ENCODE measurements around the gene PROCR.
"Not testable (repeated sequence)": the region's sequence is repeated elsewhere in the genome, so short reads cannot be mapped to it uniquely, and the experiment has no call there.

Gene PROCR

DNA sequence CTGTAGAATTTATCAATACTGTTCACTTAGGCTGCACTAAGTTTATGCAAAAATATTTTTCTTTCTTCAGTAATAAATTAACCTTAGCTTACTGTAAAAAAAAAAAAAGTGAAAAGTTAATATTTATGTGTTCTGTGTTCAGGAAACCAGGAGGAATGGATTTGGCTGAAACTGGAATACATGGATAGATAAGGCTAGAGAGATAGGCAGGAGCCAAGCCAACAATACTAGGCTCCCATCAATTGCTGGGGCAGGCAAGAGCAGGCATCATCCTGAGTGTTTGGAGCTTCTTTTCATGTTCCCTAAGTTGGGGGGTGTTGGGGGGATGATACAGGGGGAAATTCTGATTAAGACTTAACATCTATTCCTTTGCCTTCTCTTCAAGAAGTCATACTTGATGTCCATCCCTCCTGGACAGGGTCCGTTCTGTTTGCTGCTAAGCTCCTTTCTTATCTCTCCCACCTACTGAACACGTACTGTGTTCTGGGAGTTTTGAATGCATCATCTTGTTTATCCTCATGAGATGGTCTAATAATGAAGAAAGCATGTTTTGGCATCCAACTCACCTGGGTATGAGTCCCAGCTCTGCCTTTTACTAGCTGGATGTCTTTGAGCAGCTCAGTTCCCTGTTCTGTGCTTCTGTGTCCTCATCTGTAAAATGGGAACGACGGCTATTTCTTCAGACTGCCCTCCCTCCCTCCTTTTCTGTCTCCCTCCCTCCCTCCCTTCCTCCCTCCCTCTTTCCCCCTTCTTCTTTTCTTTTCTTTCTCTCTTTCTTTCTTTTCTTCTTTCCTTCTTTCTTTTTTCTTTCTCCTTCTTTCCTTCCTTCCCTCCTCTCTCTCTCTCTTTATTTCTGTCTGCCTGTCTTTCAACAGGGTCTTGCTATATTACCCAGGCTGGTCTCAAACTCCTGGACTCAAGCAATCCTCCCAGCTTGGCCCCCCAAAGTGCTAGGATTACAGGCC is 6.4 kb upstream of the PROCR start:
- no peak for DNase-seq

DNA sequence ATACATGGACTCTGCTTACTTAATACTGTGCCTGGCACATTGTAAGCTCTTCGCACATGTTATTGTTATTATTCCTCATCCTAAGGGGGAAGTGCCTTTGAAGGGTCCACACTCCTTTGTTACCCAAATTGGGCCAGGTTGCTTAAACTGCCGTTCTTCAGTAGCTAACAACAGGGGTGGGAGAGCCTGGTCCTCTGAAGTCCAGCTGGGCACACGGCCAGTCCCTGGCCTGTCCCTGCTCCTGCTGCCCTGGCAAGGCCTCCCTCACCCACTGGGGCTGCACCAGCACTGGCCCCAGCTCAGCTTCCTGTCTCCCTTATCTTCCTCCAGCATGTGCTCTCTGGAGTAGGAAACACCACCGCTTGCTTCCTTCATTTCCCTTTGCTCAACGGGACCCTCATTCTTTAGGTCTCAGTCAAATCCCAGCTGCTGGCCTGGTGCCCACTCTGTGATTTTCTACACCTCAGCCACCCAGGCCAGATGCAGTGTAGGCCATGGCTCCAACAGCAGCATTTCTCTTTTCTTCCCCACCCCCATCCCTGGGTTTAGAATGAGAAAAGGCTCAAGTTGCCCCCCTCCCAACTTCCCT is 5.5 kb upstream of the PROCR start:
- no peak for DNase-seq

GRCh38 chr20:35167787-35168186 is 4.1 kb upstream of the PROCR start:
- DNase-seq: no peak

GRCh38 chr20:35168701-35169409 is 3.0 kb upstream of the PROCR start:
- not testable (repeated sequence) for DNase-seq

DNA sequence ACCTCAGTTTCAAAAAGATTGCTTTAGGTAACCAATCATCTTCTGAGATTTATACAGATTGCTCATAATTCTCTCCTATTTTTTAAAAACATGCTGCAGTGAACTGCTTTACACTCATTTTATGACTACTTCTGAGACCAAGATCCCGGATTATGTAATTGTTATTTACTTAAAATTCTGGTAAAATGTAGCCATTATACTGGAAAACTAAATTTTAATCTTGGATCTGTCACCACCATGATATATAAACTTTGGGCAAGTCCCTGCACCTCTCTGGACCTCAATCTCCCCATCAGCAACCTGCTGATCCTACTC is 477 bp upstream of the PROCR start:
- no peak for DNase-seq

DNA sequence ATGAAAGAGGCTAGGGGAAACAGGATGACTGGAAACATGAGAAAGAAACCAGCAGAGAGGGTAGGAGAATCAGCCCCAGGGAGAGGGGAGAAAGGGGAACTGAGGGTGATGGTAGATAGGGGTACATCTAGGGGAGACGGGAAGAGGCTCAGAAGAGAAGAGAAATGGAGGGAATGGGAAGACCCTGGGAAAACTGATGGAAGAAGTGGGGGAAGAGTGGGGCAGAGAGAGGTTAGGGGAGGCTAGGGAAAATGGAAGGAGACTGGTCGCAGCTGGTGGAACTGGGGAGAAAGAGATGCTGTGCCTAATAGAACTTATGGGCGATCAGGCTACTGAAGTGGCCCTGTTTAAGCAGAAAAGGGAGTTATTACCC is 548 bp downstream of the PROCR start:
- DNase-seq: no peak

- DNase-seq: no peak
Measured at GRCh38 chr20:35173576-35174192, 1.8 kb downstream of the PROCR start.

- DNase-seq: no peak
Measured at GRCh38 chr20:35174458-35175216, 2.8 kb downstream of the PROCR start.

DNA sequence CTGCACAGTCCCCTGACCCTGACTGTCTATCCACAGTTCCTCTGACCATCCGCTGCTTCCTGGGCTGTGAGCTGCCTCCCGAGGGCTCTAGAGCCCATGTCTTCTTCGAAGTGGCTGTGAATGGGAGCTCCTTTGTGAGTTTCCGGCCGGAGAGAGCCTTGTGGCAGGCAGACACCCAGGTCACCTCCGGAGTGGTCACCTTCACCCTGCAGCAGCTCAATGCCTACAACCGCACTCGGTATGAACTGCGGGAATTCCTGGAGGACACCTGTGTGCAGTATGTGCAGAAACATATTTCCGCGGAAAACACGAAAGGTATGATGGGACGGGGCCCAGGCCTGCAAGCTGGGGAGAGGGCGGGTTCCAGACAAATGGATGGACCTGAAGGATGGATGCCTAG is 4.3 kb downstream of the PROCR start:
- DNase-seq: no peak

- no peak for DNase-seq
Measured at GRCh38 chr20:35179292-35180212, 7.7 kb downstream of the PROCR start.

- no peak for DNase-seq
Measured at GRCh38 chr20:35180266-35180665, 8.4 kb downstream of the PROCR start.

- no peak for DNase-seq
Measured at GRCh38 chr20:35181731-35182130, 9.9 kb downstream of the PROCR start.

- DNase-seq: not testable (repeated sequence)
Measured at GRCh38 chr20:35186691-35187289, 14.9 kb downstream of the PROCR start.

DNA sequence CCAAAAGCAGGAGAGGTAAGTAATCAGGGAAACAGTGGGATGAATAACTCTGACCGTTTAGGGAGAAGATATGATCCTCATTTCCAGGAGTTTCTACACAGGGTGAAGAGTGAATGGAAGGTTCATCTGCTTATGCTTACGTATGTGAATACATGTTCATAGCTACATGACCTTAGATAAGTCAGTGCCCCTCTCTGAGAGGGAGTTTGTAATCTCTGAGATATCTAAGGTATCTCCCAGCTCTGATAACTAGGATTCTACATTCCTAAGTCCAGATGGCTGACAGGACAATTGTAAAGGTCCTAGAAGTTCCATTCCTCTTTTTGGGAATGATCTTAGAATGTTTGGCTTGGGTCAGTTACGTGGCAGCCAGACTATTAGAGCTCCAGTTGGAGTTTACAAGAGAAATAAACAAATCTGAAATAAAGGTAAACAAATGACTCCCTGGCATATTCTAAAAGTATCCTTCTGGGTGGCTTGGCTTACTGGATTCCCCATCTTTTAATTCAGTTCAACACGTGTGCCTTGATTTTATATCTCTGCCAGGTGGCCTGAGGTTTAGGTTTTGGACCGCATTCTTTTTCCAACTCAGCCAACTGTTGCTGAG is 15.8 kb downstream of the PROCR start:
- DNase-seq: no peak

- DNase-seq: not testable (repeated sequence)
Measured at GRCh38 chr20:35189223-35189622, 17.4 kb downstream of the PROCR start.

DNA sequence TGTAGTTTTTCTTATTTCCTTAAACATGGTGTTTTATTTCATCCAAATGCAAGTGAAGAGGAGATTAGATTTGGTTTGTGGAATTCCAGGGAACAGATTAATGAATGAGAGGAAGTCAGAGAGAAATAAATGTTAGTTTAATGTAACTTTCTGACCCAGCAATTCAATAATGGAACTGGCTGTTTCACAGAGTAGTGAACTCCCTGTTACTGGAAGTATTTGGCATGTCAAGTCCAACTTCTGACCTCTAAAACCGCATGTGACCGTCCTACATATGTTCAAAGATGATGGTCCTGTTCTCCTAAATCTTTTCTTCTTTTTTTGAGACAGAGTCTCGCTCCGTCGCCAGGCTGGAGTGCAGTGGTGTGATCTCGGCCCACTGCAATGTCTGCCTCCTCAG is 18.7 kb downstream of the PROCR start:
- DNase-seq: no peak

DNA sequence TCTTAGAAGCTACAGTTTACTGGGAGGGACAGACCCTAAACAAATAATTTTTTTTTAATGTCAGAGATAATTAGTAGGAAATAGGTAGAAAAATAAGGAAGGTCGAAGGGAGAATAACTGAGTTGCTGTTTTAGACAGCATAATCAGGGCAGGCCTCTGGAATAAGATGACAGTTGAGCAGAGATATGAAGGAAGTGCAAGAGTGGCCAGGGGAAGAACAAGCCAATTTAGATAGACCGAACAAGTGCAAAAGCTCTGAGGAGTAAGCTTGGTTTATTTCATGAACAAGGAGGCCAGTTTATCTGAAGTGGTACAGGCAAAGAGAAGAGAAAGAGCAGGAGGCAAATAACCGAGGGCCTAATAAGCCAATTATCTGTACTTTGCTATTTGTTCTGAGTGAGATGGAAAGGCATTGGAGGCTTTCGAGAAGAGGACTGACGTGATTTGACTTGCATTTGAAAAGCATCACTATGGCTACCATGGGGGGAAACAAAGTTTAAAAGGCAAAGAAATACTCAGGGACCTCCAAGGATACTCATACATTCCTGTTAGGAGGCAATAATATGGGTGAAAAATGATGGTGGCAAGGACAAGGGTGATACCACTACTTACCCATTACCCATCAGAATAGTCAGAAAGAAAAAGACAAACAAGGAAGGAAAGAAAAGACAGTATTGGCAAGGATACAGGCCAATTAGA is 19.7 kb downstream of the PROCR start:
- DNase-seq: no peak

- no peak for DNase-seq
Measured at GRCh38 chr20:35192118-35192872, 20.4 kb downstream of the PROCR start.
